H1 (cell line): ENCODE data around the gene ZGLP1. TPM values are rescaled to one million over a fixed set of nuclear protein-coding genes. Genes with fewer than 3 reads are reported as not detected.

Source experiments
- ASH2L ChIP-seq: fragments of 200-600, 300-600 bp; sonication (generic); IDR thresholded peaks from one replicate; pipeline ENCODE4 v1.7.1; 2017; ENCODE audit warnings: low read length
- CHD2 ChIP-seq: IDR thresholded peaks from 2 replicates; pipeline ENCODE4 v1.6.1; 2012; ENCODE audit warnings: low read length, improper control_type of control experiment
- E2F6 ChIP-seq: IDR thresholded peaks from 2 replicates; pipeline ENCODE4 v1.6.1; 2012; ENCODE audit warnings: inconsistent platforms
- EZH2 ChIP-seq: fragments of 200-600 bp; sonication (generic); IDR thresholded peaks from 2 replicates; pipeline ENCODE4 v1.7.1; 2012; ENCODE audit warnings: low read depth, mild to moderate bottlenecking, moderate library complexity, low read length, inconsistent platforms; ENCODE audit not compliant: severe bottlenecking
- HDAC2 ChIP-seq, 2 experiments: fragments of 300-600 bp in 1 of 2; sonication (generic) in 1 of 2; IDR thresholded peaks; 2 replicates each; pipeline ENCODE4 v1.6.1; 2011 to 2012; ENCODE audit warnings: low read depth in 2 of 2, low read length in 2 of 2, mild to moderate bottlenecking in 2 of 2, moderate library complexity in 2 of 2, borderline replicate concordance in 1 of 2, inconsistent platforms in 1 of 2
- JUND ChIP-seq: IDR thresholded peaks from 2 replicates; pipeline ENCODE4 v1.6.1; 2011; ENCODE audit warnings: mild to moderate bottlenecking, improper control_type of control experiment, low read length
- KDM4A ChIP-seq: IDR thresholded peaks from one replicate; pipeline ENCODE4 v1.7.1; 2012; ENCODE audit warnings: low read depth, mild to moderate bottlenecking, moderate library complexity, low read length, inconsistent platforms; ENCODE audit not compliant: severe bottlenecking
- NRF1 ChIP-seq: IDR thresholded peaks from 2 replicates; pipeline ENCODE4 v1.6.1; 2011; ENCODE audit warnings: mild to moderate bottlenecking, low read depth, low read length, improper control_type of control experiment
- PHF8 ChIP-seq: fragments of 200-600 bp; sonication (generic); conservative IDR thresholded peaks from 2 replicates; pipeline ENCODE4 v1.7.1; 2012; ENCODE audit warnings: low read depth, mild to moderate bottlenecking, inconsistent platforms, low read length, moderate library complexity
- POLR2A ChIP-seq, 2 experiments: IDR thresholded peaks; 1 replicate in 1 of 2; 2 replicates in 1 of 2; pipeline ENCODE4 v1.6.1; 2011; ENCODE audit warnings: low read depth in 2 of 2, low read length in 2 of 2, mild to moderate bottlenecking in 2 of 2; ENCODE audit errors: control extremely low read depth in 1 of 2
- RBBP5 ChIP-seq: IDR thresholded peaks from 2 replicates; pipeline ENCODE4 v1.7.1; 2012; ENCODE audit warnings: low read depth, mild to moderate bottlenecking, inconsistent platforms, low read length, moderate library complexity, borderline replicate concordance
- RNF2 ChIP-seq: fragments of 200-900, 300-1000 bp; sonication (generic); IDR thresholded peaks from 2 replicates; pipeline ENCODE4 v1.7.1; 2016; ENCODE audit warnings: borderline replicate concordance, low read depth, mild to moderate bottlenecking, antibody characterized with exemption, low read length; ENCODE audit not compliant: poor library complexity, severe bottlenecking; ENCODE audit errors: missing control alignments
- SAP30 ChIP-seq: fragments of 300-600 bp; sonication (generic); IDR thresholded peaks from 2 replicates; pipeline ENCODE4 v1.7.1; 2012; ENCODE audit warnings: low read length, moderate library complexity, mild to moderate bottlenecking, inconsistent platforms; ENCODE audit not compliant: insufficient read depth, insufficient replicate concordance
- SP1 ChIP-seq: IDR thresholded peaks from 2 replicates; pipeline ENCODE4 v1.6.1; 2011; ENCODE audit warnings: low read depth, low read length
- TAF1 ChIP-seq: IDR thresholded peaks from 2 replicates; pipeline ENCODE4 v1.6.1; 2011; ENCODE audit warnings: mild to moderate bottlenecking, low read depth, low read length
- TBP ChIP-seq: IDR thresholded peaks from 2 replicates; pipeline ENCODE4 v1.6.1; 2011; ENCODE audit warnings: low read depth, low read length, improper control_type of control experiment
- polyA plus RNA-seq, 7 experiments: library from polyadenylated mRNA; depleted of rRNA in 3 of 7; stranded (reverse) in 5 of 7; unstranded in 2 of 7; fragments of >200 nt in 5 of 7; fragments of 200-250 nt in 2 of 7; gene quantifications; 1 replicate in 5 of 7; 2 replicates in 1 of 7; 4 replicates in 1 of 7; pipeline versions ENCODE4 v1.2.1 to v1.2.3, GENCODE V29; 2011 to 2013; ENCODE audit warnings: missing spikeins in 2 of 7, mixed read lengths in 2 of 7
- total RNA-seq: library from RNA; stranded (reverse); fragmentation: NEBNext Ultra II Directional; extraction: Animal tissue kit (Norgen Biotek cat#: 25700); gene quantifications from 2 replicates; pipeline ENCODE4 v1.2.1, GENCODE V29; 2021

The ZGLP1 gene
- total and polyA plus RNA-seq, 2 of the 8 experiments (the other 6 are each of a cell fraction or from before 2014, with no cell fraction given): 4.2 to 5.1 TPM

- TF ChIP-seq POLR2A (IDR thresholded peaks at IDR 0.05; ENCODE audit: control extremely low read depth in 1 of 2, low read depth in 2 of 2, low read length in 2 of 2) (peak in 1 of 2 experiments; percentile 78; a peak in 1 of 3 replicates), SP1 (peak; percentile 54; the same call in 1 of the 2 replicates), KDM4A (peak; percentile 28), NRF1 (peak; percentile 70), HDAC2 (IDR thresholded peaks at IDR 0.05; ENCODE audit: borderline replicate concordance in 1 of 2, low read depth in 2 of 2, low read length in 2 of 2) (no peak), ASH2L (peak; percentile 92), RBBP5 (peak; percentile 83), RNF2 (no peak), CHD2 (no peak), TAF1 (peak; percentile 88), TBP (peak; percentile 72; the same call in 1 of the 2 replicates), PHF8 (peak; percentile 96), JUND (peak; percentile 66), E2F6 (0 out of 2 replicates have a peak, but pooled peaks have one; percentile 15), EZH2 (no peak), SAP30 (no peak)
Observed at GRCh38 chr19:10332965-10333757, 23.5 kb upstream of the ZGLP1 start, which contains the start of gene RAVER1 (continued).
